ENCODE results near the gene TTC3.
"Not testable (repeated sequence)": the region's sequence is repeated elsewhere in the genome, so short reads cannot be mapped to it uniquely, and the experiment has no call there.

TTC3 gene

DNA sequence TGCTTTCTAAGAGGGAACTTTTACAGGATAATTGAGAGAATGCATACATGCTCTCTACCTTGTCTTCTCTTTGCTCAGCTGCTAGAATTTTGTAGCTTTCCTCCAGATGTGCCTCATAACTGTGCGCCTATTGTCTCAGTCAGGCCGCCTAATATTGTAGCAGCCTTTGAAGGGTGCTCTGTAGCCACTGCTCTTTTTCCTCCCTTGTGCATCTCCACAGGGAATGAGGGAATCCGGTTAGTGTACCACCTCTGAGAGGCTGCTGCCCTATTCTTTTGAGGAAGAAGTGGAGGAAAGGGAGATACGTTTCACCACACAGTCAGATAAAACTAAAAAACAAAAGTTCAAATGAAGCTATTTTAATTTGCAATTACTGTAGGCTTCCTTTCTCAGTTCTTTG lies 22.8 kb downstream of the TTC3 start:
- no peak for DNase-seq

- no peak for DNase-seq
Observed at GRCh38 chr21:37098751-37099150, 25.7 kb downstream of the TTC3 start.

- no peak for DNase-seq
Observed at GRCh38 chr21:37100316-37100715, 27.3 kb downstream of the TTC3 start.

DNA sequence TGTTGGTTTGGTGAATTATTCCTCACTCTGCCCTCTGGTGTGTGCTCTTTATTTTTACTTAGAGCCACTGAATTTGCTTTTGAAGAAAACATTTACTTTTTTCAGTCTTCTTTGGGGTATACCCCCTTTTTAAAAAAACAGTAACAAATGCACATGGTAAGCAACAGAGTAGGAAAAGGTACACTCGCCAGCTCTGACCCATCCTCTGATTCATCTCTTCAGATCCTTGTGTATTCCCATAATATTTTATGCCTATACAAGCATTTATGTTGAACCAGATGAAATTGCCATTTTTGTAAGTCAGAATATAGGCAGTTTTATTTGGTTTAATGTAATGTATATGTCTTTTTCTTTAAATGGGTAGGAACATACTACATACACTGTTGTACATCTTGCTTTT lies 28.3 kb downstream of the TTC3 start:
- DNase-seq: no peak

GRCh38 chr21:37102746-37103145 lies 29.7 kb downstream of the TTC3 start:
- not testable (repeated sequence) for DNase-seq

DNA sequence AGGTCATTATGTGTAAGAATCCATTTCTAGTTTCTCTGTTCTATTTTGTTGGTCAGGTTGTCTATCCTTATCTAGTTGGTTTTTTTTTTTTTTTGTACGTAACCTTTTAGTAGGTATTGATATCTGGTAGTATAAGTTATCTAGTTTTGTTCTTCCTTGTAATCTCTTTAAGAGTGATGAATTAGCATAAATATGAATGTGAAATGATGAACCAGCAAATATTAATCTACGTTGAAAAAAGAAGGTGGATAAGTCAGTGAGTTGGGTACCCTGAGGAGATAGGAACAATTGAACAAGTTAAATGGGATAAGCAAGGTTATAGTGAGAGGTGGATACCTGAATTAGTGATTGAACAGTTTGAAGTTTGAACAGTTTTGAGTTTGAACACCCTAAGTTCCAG lies 33.9 kb downstream of the TTC3 start:
- DNase-seq: no peak

- not testable (repeated sequence) for DNase-seq
Observed at GRCh38 chr21:37111029-37111428, 38.0 kb downstream of the TTC3 start.

DNA sequence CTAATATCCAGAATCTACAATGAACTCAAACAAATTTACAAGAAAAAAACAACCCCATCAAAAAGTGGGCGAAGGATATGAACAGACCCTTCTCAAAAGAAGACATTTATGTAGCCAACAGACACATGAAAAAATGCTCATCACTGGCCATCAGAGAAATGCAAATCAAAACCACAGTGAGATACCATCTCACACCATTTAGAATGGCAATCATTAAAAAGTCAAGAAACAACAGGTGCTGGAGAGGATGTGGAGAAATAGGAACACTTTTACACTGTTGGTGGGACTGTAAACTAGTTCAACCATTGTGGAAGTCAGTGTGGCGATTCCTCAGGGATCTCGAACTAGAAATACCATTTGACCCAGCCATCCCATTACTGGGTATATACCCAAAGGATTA lies 41.2 kb downstream of the TTC3 start:
- not testable (repeated sequence) for DNase-seq

DNA sequence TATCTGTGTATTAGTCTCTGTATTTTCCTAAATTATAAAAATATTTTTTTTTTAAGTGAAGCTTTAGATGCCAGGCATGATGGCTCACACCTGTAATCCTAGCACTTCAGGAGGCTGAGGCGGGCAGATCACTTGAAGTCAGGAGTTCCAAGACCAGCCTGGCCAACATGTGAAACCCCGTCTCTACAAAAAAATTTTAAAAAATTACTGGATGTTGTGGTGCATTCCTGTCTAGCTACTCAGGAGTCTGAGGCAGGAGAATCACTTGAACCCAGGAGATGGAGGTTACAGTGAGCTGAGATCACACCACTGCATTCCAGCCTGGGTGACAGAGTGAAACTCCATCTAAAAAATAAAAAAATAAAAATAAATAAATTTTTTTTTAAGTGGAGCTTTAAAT lies 43.4 kb downstream of the TTC3 start:
- DNase-seq: not testable (repeated sequence)

- no peak for DNase-seq
Observed at GRCh38 chr21:37117204-37117603, 44.1 kb downstream of the TTC3 start.

- DNase-seq: no peak
Observed at GRCh38 chr21:37118187-37118826, 45.3 kb downstream of the TTC3 start.

- no peak for DNase-seq
Observed at GRCh38 chr21:37119421-37120218, 46.6 kb downstream of the TTC3 start.

DNA sequence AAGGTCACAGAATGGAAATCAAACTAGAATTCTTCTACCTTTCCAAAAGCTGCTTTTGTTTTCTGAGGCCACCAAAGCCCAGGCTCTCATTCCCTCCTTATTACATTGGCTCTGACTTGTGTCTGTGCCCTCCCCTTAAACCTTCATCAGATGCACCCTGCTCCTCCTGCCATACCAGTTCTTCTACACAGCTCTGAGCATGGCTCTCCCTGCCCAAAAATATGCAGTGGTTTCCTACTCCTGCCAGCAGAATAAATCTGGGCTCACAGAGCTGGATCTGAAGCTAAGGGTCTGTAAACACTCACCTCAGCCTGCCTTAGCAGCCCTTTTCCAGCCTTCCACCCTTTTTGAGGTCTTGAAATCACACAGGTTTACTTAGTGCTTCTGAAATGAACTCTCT lies 55.0 kb downstream of the TTC3 start:
- DNase-seq: no peak

DNA sequence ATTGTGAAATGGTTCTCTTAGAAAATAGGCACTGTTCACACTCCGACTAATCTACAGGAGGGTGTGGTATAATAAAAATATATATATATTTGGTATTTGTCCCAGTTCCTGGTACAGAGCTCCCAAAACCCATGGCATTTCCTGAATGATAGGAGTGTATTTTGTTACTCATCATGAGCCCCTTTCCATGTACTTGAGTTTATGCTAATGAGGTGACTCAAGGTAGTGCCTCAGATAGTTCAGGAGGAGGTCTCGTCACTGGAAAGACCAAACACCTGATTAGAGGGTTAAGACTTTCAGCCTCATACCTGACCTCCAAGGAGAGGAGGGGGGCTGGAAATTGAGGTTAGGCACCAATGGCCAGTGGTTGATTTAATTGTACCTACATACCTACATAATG lies 57.9 kb downstream of the TTC3 start:
- DNase-seq: no peak

DNA sequence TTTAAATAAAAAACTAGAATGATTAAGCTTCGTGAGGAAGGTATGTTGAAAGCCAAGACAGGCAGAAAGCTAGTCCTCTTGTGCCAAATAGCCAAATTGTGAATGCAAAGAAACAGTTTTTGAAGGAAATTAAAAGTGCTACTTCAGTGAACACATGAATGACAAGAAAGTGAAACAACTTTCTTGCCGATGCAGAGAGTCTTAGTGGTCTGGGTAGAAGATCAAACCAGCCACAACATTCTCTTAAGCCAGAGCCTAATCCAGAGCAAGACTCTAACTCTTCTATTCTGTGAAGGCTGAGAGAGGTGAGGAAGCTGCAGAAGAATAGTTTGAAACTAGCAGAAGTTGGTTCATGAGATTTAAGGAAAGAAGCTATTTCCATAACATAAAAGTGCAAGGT lies 63.2 kb downstream of the TTC3 start:
- no peak for DNase-seq

DNA sequence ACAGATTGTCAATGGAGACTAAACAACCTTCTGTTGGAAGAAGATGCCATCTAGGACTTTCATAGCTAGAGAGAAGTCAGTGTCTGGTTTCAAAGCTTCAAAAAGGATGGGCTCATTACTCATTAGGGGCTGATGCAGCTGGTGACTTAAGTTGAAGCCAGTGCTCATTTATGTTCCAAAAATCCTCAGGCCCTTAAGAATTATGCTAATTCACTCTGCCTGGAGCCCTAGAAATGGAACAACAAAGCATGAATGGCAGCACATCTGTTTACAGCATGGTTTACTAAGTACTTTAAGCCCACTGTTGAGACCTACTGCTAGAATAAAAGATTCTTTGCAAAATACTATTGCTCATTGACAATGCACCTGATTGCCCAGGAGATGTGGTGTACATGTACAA lies 63.7 kb downstream of the TTC3 start:
- no peak for DNase-seq

GRCh38 chr21:37139154-37139553 lies 66.1 kb downstream of the TTC3 start:
- DNase-seq: no peak

GRCh38 chr21:37139902-37140301 lies 66.8 kb downstream of the TTC3 start:
- no peak for DNase-seq

DNA sequence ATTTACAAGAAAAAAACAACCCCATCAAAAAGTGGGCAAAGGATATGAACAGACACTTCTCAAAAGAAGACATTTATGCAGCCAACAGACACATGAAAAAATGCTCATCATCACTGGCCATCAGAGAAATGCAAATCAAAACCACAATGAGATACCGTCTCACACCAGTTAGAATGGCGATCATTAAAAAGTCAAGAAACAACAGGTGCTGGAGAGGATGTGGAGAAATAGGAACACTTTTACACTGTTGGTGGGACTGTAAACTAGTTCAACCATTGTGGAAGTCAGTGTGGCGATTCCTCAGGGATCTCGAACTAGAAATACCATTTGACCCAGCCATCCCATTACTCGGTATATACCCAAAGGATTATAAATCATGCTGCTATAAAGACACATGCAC lies 70.3 kb downstream of the TTC3 start:
- DNase-seq: not testable (repeated sequence)

DNA sequence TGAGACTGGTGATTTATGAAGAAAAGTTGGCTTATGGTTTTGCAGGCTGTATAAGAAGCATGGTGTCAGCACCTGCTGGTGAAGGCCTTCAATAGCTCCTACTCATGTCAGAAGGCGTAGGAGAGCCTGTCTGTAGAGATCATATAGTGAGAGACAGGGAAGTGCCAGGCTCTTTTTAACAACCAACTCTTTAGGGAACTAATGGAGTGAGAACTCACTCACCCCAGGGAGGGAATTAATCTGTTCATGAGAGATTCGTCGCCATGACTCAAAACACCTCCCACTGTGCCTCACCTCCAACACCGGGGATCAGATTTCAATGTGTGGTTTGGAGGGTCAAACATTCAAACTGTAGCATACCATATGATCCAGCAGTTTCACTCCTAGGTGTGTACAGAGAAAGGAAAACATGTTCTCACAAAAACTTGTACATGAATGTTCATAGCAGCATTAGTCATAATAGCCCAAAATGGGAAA lies 72.6 kb downstream of the TTC3 start:
- no peak for DNase-seq

DNA sequence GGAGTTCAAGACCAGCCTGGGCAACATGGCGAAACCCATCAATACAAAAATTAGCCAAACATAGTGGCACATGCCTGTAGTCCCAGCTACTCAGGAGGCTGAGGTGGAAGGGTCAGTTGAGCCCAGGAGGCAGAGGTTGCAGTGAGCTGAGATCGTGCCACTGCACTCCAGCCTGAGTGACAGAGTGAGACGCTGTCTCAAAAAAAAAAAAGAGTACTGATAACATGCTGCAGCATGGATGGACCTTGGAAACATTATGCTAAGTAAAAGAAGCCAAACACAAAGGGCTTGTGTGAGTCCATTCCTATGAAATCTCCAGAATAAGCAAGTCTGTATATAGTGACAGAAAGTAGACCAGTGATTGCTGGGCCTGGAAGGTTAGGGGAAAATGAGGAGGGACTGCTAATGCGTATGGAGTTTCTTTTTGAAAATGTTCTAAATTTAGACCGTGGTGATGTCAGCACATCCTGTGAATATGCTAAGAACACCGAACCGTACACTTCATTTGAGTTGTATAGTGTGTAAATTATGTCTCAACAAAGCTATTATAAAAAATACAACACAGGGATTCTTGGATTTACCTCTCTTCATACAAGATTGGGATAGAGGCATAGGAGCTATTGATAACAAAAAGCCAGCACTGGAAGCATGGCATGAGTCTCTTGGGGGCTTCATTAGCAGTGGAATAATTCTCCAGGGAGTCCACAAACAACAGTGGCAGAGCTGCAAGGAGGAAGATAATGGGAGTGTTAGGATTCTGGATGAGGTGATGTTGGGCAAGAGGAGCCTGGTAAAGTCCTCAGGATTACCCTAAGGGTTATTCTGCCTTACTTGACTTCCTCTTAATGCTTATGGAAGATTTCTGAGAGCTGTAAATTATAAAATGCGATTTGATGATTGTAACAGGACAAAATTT lies 73.5 kb downstream of the TTC3 start:
- no peak for DNase-seq

DNA sequence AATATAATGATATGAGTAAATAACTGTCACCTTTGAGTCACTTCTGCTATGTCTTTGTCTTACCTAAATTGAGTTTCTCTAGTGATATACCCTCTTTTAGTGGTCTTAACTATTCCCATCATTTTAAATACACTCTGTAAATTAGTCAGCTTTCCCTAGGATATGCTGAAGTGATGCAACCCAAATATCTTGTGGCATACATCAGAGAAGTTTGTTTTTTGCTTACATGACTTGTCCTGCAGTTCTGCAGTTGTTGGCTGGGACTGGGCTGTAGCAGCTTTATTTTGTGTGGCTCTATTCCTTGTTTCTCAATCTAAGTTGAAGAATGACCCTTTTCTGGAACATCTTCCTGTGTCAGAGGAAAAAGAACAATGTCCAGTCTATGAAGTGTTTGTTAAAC lies 76.4 kb downstream of the TTC3 start:
- DNase-seq: no peak

- DNase-seq: no peak
Observed at GRCh38 chr21:37153196-37153934, 80.3 kb downstream of the TTC3 start.

Measured in midbrain (tissue), 1 donor.